Measurements from ENCODE around the gene CNTD1. TPM values are rescaled to one million over a fixed set of nuclear protein-coding genes. Genes with fewer than 3 reads are reported as not detected.
"Not testable (repeated sequence)": the region's sequence is repeated elsewhere in the genome, so short reads cannot be mapped to it uniquely, and the experiment has no call there.

CNTD1 gene
- total RNA-seq, 2 donors from 2014 or later: not detected

DNA sequence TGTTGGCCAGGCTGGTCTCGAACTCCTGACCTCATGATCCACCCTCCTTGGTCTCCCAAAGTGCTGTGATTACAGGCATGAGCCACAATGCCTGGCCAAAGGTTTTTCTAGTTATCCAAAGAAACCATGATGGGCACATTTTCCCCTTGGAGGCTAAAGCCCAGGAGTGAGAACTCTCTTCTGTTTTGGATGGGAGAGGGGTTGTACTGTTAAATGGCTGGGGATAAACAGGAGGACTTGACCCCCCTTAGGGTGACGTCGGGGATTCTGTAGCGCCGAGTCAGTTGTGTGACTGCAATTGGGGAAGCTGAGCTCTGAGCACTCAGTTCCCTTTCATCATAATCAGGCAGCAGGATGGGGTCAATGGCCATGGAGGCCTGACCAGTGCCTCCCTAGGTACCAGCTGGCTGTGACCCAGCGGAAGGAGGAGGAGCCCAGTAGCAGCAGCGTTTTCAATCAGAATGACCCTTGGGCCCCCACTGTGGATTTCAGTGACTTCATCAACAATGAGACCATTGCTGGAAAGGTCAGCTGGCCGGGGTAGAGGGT, 56.5 kb downstream of the CNTD1 start:
- H3K9me3 ChIP-seq (ENCODE audit: control insufficient read depth, low read length): no peaks in the 10 kb centered on the region
- H3K36me3 ChIP-seq (ENCODE audit: control insufficient read depth, insufficient read depth, low read length): no peaks in the 10 kb centered on the region
- no peak overlapping the region for H3K27ac Mint-ChIP-seq
- H3K9me3 Mint-ChIP-seq: no peaks in the 10 kb centered on the region
- H3K4me3 Mint-ChIP-seq: no peak overlapping the region
- H3K36me3 Mint-ChIP-seq (ENCODE audit: low read depth): no peaks in the 10 kb centered on the region
- no peaks in the 10 kb centered on the region for H3K27me3 Mint-ChIP-seq (ENCODE audit: insufficient read depth)
- H3K9ac ChIP-seq (ENCODE audit: extremely low read depth, low read length, poor library complexity, severe bottlenecking): no peak overlapping the region
- H3K27me3 ChIP-seq (ENCODE audit: control insufficient read depth, insufficient read depth, low read length, poor library complexity, severe bottlenecking): no peaks in the 10 kb centered on the region
- no peak overlapping the region for H3K27ac ChIP-seq (ENCODE audit: low read depth, low read length)
- H3K4me3 ChIP-seq (ENCODE audit: low read length): no peak overlapping the region
- 73 to 88% methylated on average over 4 to 8 of the region's 8 CpGs for WGBS, 2 experiments (ENCODE audit: insufficient coverage in 1 of 2, insufficient read length in 1 of 2)
- H3K4me1 ChIP-seq (ENCODE audit: control insufficient read depth, insufficient read depth, low read length): no peaks in the 10 kb centered on the region
- peaks cover 1% of the 10 kb centered on the region for H3K4me1 Mint-ChIP-seq
- TF ChIP-seq, protein P1, sequence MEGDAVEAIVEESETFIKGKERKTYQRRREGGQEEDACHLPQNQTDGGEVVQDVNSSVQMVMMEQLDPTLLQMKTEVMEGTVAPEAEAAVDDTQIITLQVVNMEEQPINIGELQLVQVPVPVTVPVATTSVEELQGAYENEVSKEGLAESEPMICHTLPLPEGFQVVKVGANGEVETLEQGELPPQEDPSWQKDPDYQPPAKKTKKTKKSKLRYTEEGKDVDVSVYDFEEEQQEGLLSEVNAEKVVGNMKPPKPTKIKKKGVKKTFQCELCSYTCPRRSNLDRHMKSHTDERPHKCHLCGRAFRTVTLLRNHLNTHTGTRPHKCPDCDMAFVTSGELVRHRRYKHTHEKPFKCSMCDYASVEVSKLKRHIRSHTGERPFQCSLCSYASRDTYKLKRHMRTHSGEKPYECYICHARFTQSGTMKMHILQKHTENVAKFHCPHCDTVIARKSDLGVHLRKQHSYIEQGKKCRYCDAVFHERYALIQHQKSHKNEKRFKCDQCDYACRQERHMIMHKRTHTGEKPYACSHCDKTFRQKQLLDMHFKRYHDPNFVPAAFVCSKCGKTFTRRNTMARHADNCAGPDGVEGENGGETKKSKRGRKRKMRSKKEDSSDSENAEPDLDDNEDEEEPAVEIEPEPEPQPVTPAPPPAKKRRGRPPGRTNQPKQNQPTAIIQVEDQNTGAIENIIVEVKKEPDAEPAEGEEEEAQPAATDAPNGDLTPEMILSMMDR (conservative IDR thresholded peaks at IDR 0.05): no peak
- DNase-seq: no peak

DNA sequence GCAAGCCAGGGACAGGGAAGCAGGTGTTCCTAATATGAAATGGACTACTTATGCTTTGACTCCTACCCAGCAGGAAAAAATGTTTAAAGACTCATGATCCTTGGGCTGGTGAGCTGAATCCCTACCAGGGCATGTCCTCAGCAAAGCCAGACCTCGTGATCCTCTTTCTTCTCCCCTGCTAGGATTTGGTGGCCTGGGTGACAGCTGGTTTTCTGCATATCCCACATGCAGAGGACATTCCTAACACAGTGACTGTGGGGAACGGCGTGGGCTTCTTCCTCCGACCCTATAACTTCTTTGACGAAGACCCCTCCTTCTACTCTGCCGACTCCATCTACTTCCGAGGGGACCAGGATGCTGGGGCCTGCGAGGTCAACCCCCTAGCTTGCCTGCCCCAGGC, 57.4 kb downstream of the CNTD1 start:
- H3K27me3 Mint-ChIP-seq (ENCODE audit: insufficient read depth): not testable (repeated sequence)

DNA sequence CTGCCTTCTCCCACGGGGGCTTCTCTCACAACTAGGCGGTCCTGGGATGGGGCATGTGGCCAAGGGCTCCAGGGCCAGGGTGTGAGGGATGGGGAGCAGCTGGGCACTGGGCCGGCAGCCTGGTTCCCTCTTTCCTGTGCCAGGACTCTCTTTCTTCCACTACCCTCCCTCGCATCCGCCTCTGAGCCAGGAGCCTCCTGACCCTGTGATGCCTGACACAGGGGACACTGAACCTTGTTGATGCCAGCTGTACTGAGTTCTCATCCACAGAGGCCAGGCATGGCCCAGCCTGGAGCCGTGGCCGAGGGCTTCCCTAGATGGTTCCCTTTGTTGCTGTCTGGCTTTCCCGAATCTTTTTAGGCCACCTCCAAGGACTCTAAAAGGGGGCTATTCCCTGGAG, 57.9 kb downstream of the CNTD1 start:
- H3K27ac Mint-ChIP-seq; H3K27me3 Mint-ChIP-seq (ENCODE audit: insufficient read depth); H3K9me3 Mint-ChIP-seq; H3K4me3 Mint-ChIP-seq; H3K36me3 Mint-ChIP-seq (ENCODE audit: low read depth); H3K4me1 ChIP-seq (ENCODE audit: control insufficient read depth, insufficient read depth, low read length); H3K9me3 ChIP-seq (ENCODE audit: control insufficient read depth, low read length); DNase-seq; H3K9ac ChIP-seq (ENCODE audit: extremely low read depth, low read length, poor library complexity, severe bottlenecking); H3K27ac ChIP-seq (ENCODE audit: low read depth, low read length); H3K36me3 ChIP-seq (ENCODE audit: control insufficient read depth, insufficient read depth, low read length); H3K27me3 ChIP-seq (ENCODE audit: control insufficient read depth, insufficient read depth, low read length, poor library complexity, severe bottlenecking); H3K4me3 ChIP-seq (ENCODE audit: low read length); H3K4me1 Mint-ChIP-seq: not testable (repeated sequence)
- WGBS, 2 experiments (ENCODE audit: insufficient coverage in 1 of 2, insufficient read length in 1 of 2): 91 to 92% methylated on average over 4 to 6 of the region's 8 CpGs

More for the DNA sequence above, 57.4 kb downstream of the CNTD1 start:
- H3K27ac Mint-ChIP-seq; H3K9me3 ChIP-seq (ENCODE audit: control insufficient read depth, low read length); DNase-seq; H3K27ac ChIP-seq (ENCODE audit: low read depth, low read length); H3K27me3 ChIP-seq (ENCODE audit: control insufficient read depth, insufficient read depth, low read length, poor library complexity, severe bottlenecking); H3K9me3 Mint-ChIP-seq; H3K4me1 Mint-ChIP-seq; H3K36me3 Mint-ChIP-seq (ENCODE audit: low read depth); H3K36me3 ChIP-seq (ENCODE audit: control insufficient read depth, insufficient read depth, low read length); H3K4me3 Mint-ChIP-seq; H3K9ac ChIP-seq (ENCODE audit: extremely low read depth, low read length, poor library complexity, severe bottlenecking); H3K4me1 ChIP-seq (ENCODE audit: control insufficient read depth, insufficient read depth, low read length); H3K4me3 ChIP-seq (ENCODE audit: low read length): not testable (repeated sequence)
- 94 to 100% methylated on average over 1 to 5 of the region's 8 CpGs for WGBS, 2 experiments (ENCODE audit: insufficient coverage in 1 of 2, insufficient read length in 1 of 2)

DNA sequence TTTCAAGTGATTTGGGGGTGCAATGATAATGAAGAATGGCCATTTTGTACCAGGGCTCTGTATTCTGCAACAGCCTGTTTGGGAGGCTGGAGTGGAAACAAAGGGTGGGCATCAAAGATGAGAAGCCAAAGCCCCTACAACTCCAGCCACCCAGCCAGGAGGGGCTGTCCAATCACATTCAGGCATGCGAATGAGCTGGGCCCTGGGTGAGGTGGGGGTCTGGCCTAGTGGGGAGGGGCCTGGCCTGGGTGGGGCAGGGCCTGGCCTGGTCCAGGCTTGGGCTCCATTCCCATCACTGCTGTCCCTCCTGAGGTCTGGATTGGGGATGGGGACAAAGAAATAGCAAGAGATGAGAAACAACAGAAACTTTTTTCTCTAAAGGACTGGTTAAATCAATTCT, 58.7 kb downstream of the CNTD1 start:
- H3K9me3 ChIP-seq (ENCODE audit: control insufficient read depth, low read length): no peaks in the 10 kb centered on the region
- H3K9me3 Mint-ChIP-seq: no peaks in the 10 kb centered on the region
- H3K4me1 ChIP-seq (ENCODE audit: control insufficient read depth, insufficient read depth, low read length): no peaks in the 10 kb centered on the region
- H3K27me3 ChIP-seq (ENCODE audit: control insufficient read depth, insufficient read depth, low read length, poor library complexity, severe bottlenecking): no peaks in the 10 kb centered on the region
- no peaks in the 10 kb centered on the region for H3K36me3 Mint-ChIP-seq (ENCODE audit: low read depth)
- TF ChIP-seq, protein P1 (conservative IDR thresholded peaks at IDR 0.05): no peak
- DNase-seq: peak; percentile 59
- no peak overlapping the region for H3K4me3 ChIP-seq (ENCODE audit: low read length)
- no peak overlapping the region for H3K27ac ChIP-seq (ENCODE audit: low read depth, low read length)
- H3K4me3 Mint-ChIP-seq: no peak overlapping the region
- no peak overlapping the region for H3K27ac Mint-ChIP-seq
- H3K4me1 Mint-ChIP-seq: no peaks in the 10 kb centered on the region
- WGBS, 2 experiments (ENCODE audit: insufficient coverage in 1 of 2, insufficient read length in 1 of 2): 67% methylated on average over 1 of the region's 1 CpG; no CpG with 5 or more reads in 1 of the 2 experiments
- H3K9ac ChIP-seq (ENCODE audit: extremely low read depth, low read length, poor library complexity, severe bottlenecking): no peak overlapping the region
- no peaks in the 10 kb centered on the region for H3K36me3 ChIP-seq (ENCODE audit: control insufficient read depth, insufficient read depth, low read length)
- H3K27me3 Mint-ChIP-seq (ENCODE audit: insufficient read depth): no peaks in the 10 kb centered on the region

Small RNAs within 50 kb of the gene (microRNA-seq; reads per million reads assigned to microRNA genes)
- not detected for gene MIR6781 (ENCODE audit: borderline microRNAs expressed)

Other genes with a start within 250 kb of the CNTD1 start
- gene HSD17B1, start 245.9 kb upstream of the CNTD1 start, total RNA-seq: 1 to 10 TPM; 2.4 to 2.8 TPM
- gene COASY, start 236.7 kb upstream of the CNTD1 start, total RNA-seq: 10 to 100 TPM; 97.7 to 99.4 TPM
- 10 to 100 TPM; 37.1 to 38.5 TPM for gene MLX, start 231.8 kb upstream of the CNTD1 start, total RNA-seq
- 10 to 100 TPM; 27.8 to 38.6 TPM for gene PSMC3IP, start 221.1 kb upstream of the CNTD1 start, total RNA-seq
- 10 to 100 TPM; 51.5 to 55.4 TPM for gene RETREG3, start 189.5 kb upstream of the CNTD1 start, total RNA-seq
- 100 to 1,000 TPM in 1 of 2 donors, 10 to 100 TPM in 1; 94.2 to 124 TPM for gene TUBG1, start 189.2 kb upstream of the CNTD1 start, total RNA-seq
- gene TUBG2, start 139.6 kb upstream of the CNTD1 start, total RNA-seq: 10 to 100 TPM; 32.4 to 38.0 TPM
- 10 to 100 TPM; 13.7 to 24.3 TPM for gene PLEKHH3, start 121.9 kb upstream of the CNTD1 start, total RNA-seq
- 1 to 10 TPM in 1 of 2 donors, under 1 TPM in 1; 0.70 to 1.7 TPM for gene CCR10, start 117.0 kb upstream of the CNTD1 start, total RNA-seq
- gene CNTNAP1, start 116.3 kb upstream of the CNTD1 start, total RNA-seq: 10 to 100 TPM in 1 of 2 donors, 1 to 10 TPM in 1; 9.9 to 18.9 TPM
- gene EZH1, start 53.8 kb upstream of the CNTD1 start, total RNA-seq: 10 to 100 TPM; 26.0 to 27.2 TPM
- 1 to 10 TPM; 4.9 to 5.1 TPM for gene RAMP2, start 37.6 kb upstream of the CNTD1 start, total RNA-seq
- gene VPS25, start 25.4 kb upstream of the CNTD1 start, total RNA-seq: 100 to 1,000 TPM; 114 to 126 TPM
- 1 to 10 TPM; 2.1 to 3.3 TPM for gene WNK4, start 18.3 kb upstream of the CNTD1 start, total RNA-seq
- gene COA3, start 157 bp upstream of the CNTD1 start, total RNA-seq: 10 to 100 TPM; 64.6 to 67.8 TPM
- 10 to 100 TPM; 59.9 to 60.6 TPM for gene BECN1, start 25.4 kb downstream of the CNTD1 start, total RNA-seq
- 100 to 1,000 TPM; 153 to 178 TPM for gene PSME3, start 34.5 kb downstream of the CNTD1 start, total RNA-seq
- gene AOC2, start 45.7 kb downstream of the CNTD1 start, total RNA-seq: 1 to 10 TPM; 3.7 to 3.8 TPM
- gene AOC3, start 52.3 kb downstream of the CNTD1 start, total RNA-seq: 1 to 10 TPM; 1.3 to 1.9 TPM
- not detected for gene G6PC1, start 101.9 kb downstream of the CNTD1 start, total RNA-seq
- gene AARSD1, start 165.6 kb downstream of the CNTD1 start, total RNA-seq: 10 to 100 TPM; 48.7 to 50.9 TPM
- gene PTGES3L, start 181.2 kb downstream of the CNTD1 start, total RNA-seq: 1 to 10 TPM; 4.6 to 7.9 TPM
- gene RUNDC1, start 181.7 kb downstream of the CNTD1 start, total RNA-seq: 10 to 100 TPM; 17.7 to 18.5 TPM
- 1,000 to 10,000 TPM; 1,077 to 1,196 TPM for gene RPL27, start 199.6 kb downstream of the CNTD1 start, total RNA-seq
- 1 to 10 TPM; 3.0 to 5.1 TPM for gene IFI35, start 207.9 kb downstream of the CNTD1 start, total RNA-seq
- gene VAT1, start 223.5 kb downstream of the CNTD1 start, total RNA-seq: 100 to 1,000 TPM; 306 to 402 TPM
- gene RND2, start 226.4 kb downstream of the CNTD1 start, total RNA-seq: 10 to 100 TPM; 36.1 to 55.5 TPM